Stimulated activated CD8-positive, alpha-beta memory T cell treated with anti-CD3 and anti-CD28 coated beads, Interleukin-4, amount 100 ng/mL, for 4 hours (primary cell): Measurements from ENCODE around the gene CCBE1.

ENCODE experiments used
- DNase-seq, 2 donors: peaks; one replicate each; pipeline ENCODE4 v3.0.0-alpha.2; 2020; ENCODE audit warnings: low read depth in 2 of 2, low spot score in 1 of 2

Gene CCBE1

DNA sequence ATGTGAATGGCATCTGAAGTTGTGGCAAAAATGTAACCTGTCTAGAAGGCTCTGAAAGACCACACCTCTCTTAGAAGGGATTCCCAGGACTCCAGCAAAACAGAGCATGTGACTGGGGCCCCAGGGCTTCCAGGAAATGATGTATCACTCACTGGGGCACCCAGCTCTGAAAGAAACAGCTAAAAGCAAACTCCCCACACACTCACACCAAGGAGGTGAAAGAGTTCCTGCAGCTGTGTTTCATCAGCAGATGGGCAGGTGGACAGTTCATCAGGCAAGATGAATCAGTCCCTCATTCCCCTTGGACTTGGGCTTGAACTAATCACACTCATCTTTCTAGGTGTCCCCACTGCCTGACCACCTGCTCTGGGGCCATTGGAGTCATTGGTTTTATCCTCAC is 76.2 kb downstream of the CCBE1 start:
- no peak for DNase-seq

GRCh38 chr18:59620381-59620780 is 76.8 kb downstream of the CCBE1 start:
- DNase-seq, result no peak

- no peak for DNase-seq
Measured at GRCh38 chr18:59619816-59620215, 77.4 kb downstream of the CCBE1 start.

DNA sequence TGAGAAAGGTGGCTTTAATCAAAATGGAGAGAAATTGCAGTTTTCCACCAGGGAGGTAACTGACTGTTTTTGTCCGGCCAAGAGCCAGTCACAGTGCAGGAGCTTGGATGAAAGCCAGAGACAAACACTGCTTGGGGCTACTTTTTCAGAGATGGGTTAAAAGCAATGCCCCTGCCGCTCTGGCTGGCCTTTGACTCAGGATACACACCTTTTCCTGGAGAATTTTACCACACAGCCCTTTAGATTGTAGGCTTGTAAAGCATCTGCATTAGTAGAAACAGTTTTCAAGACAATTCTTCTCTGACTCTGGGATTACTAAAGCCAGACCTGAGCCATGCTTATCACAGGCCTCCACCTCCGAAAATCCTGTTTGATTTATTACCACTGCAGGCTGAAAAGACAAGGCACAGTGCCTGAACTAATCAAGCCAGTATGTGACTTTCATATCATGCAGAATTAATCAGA is 79.7 kb downstream of the CCBE1 start:
- no peak for DNase-seq

DNA sequence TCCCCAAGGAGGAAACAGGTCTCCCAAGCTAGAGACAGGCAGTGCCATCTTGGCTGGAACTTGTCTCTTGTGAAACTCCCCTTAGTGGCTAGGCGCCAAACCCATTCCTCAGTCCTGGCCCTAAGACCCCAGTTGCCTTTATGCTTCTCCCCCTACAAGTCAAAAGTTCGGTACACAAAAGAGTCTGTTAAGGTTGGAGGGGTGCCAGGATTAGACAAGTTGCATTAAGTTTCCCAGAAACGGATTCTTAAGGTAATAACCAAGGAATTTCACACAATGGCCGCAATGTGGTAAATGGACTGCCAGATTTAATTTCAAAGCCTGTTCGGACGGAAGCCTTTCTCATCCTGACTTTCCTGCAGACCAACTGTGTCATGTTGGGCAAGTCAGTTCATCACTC is 80.7 kb downstream of the CCBE1 start:
- no peak for DNase-seq

- DNase-seq, result no peak
Measured at GRCh38 chr18:59613903-59614302, 83.3 kb downstream of the CCBE1 start.

- DNase-seq, result no peak
Measured at GRCh38 chr18:59612381-59612780, 84.8 kb downstream of the CCBE1 start.

GRCh38 chr18:59610546-59611140 is 86.6 kb downstream of the CCBE1 start:
- DNase-seq, result no peak

- DNase-seq, result no peak
Measured at GRCh38 chr18:59609654-59610053, 87.6 kb downstream of the CCBE1 start.

DNA sequence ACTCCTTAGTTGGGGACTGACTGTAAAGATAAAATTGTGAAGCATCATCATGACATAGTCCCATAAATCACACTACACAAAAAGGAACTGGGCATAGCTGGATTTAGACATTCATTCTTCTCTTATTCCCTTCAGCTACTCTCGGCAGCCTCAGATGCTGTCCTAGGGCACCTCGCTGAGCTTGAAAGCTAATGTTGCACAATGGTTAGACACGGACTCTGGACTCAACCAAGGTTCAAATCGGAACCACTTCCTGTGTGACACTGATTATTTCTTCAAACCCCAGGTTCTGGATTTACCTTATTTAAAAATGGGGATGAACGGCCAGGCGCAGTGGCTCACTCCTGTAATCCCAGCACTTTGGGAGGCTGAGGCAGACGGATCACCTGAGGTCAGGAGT is 89.8 kb downstream of the CCBE1 start:
- DNase-seq, result no peak

GRCh38 chr18:59607078-59607379 is 90.2 kb downstream of the CCBE1 start:
- DNase-seq, result no peak

DNA sequence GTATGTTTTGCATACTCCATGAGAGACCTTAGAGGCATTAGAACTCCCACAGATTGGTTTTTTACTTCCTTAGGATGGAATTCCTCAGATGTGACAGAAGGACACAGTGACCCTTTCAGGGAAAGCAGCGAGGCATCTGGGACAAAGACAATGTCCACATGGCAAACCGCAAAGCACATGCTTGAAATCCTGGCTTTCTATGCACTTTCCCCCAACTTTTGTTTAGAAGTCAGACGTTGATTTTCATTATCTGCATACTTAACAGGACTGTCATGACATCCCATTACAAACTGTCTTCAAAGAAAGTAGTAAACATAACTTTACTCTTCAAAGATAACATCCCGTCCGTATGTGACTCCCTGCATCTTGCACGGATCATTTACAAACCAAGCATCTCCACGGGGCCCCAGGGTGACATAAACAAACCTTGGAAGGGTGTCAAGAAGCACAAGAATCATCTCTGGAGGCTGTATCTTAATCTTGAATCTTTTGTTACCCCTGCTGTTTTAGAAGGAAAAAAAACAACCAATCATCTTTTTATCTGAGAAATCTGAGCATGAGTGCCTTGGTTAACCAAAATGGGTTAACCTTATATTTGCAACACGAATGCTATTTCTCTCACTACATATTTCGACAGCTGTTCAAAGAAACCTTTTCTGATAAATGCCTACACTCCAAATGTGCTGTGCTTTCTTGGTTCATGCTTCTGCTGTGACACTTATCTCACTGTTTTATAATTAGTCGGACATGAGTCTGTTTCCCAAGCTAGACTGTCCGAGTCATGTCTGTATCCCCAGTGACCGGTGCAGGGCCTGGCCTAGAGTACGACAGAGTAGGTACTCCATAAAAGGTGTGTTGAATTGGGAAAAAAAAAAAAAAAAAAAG is 90.8 kb downstream of the CCBE1 start:
- no peak for DNase-seq

DNA sequence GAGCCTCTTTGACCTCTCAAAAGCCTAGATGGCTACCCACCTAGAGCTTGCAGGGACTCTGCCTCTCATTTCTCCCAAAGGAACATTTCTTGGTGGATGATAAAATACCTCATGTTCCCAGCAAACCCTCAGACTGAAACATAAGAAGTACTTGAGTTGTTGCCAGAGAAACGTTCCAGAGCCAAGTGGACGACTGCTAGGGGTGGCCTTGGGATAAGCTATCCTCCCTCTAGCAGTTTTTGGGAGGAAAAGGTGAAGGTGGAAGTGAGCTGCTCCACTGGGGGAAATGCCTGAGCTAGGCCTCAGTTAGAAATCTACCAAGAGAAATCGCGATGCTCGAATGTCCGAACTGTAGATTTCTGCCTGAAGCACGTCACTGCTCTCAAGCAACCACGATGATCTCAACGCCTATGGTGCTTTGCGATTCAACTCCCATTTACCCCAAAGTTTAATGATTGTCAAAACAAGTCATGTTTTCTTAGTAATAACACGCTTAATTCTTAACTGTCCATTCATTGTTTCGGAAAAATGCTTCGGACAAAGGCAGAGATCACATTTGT is 91.5 kb downstream of the CCBE1 start:
- no peak for DNase-seq

DNA sequence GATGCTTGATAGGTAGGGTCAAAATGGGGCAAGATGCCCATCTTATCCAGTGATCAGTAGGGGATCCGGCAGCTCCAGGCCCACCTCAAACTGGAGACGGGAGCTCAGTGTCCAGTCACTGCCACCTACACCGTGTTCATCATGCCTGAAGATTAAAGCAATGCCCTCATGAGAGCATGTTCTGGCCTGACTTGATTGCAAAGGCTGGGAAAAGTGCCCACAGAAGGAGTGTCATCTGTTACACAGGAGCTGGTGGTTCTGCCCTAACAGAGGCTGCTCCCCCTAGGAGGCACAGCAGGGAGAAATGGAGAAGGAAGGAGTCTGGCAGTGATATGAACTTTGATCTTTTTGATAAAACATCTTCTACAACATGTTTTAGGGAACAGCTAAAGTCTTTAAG is 92.3 kb downstream of the CCBE1 start:
- no peak for DNase-seq

DNA sequence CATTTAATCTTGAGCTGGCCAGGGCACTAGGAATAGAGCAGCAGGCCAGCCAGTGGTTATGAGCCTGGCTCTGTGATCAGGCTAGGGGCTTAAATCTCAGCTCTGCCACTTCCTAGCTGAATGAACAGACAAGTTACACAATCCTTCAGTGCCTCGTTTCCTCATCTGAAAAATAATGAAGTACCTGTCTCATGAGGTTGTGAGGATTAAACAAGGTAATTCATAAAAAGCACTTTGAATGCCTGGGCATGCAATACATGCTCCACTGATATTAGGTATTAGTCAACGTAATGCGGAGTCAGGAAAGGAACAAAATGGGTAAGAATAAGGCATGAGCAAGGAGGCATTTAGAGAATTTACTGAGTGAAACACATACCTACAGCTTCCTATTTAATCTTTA is 100.2 kb downstream of the CCBE1 start:
- no peak for DNase-seq

GRCh38 chr18:59593291-59593717 is 103.9 kb downstream of the CCBE1 start:
- no peak for DNase-seq

GRCh38 chr18:59592624-59593023 is 104.6 kb downstream of the CCBE1 start:
- no peak for DNase-seq

- no peak for DNase-seq
Measured at GRCh38 chr18:59582395-59582794, 114.8 kb downstream of the CCBE1 start.

DNA sequence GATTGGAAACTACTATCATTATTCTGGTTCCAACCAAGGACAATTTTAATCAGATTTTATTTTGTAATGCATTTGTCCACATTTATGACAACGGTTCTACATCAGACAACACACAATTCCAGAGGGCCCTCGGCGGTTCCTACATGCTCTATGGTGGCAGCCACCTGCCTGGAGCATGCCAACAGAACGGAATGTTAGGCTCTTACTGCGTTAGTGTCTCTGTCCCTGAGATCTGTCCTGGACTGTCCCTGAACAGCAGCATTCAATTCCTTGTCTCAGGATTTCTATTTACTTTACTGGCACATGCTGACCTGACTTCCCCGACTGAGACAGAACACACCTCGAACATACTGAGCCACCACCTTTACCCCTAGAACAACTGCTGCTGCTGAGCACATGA is 117.7 kb downstream of the CCBE1 start:
- no peak for DNase-seq

DNA sequence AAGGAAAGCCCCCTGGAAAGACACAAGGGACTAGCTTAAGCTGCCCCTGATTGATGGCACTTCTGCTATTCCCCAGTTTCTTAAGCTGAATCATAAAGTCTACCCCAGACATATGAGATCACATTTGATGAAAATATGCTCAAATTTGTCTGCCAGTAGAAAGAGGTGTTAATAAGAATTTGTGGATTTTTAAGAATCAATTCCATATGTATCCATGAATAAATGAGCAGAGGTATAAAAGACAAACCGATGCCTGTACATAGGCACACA is 119.9 kb downstream of the CCBE1 start:
- DNase-seq, result no peak

GRCh38 chr18:59576541-59577385 is 120.5 kb downstream of the CCBE1 start:
- no peak for DNase-seq

GRCh38 chr18:59575995-59576394 is 121.2 kb downstream of the CCBE1 start:
- DNase-seq, result no peak
